Measurements from ENCODE around the gene MRPL10. TPM values are rescaled to one million over a fixed set of nuclear protein-coding genes. Genes with fewer than 3 reads are reported as not detected.
A peak's percentile ranks its signal among the peaks of the same experiment; 100 is the strongest.

MRPL10 gene
- total RNA-seq, 1 donor from 2014 or later, result 52.2 TPM

GRCh38 chr17:47851764-47852112 is 20.4 kb upstream of the MRPL10 start:
- Mint-ChIP-seq H3K9me3 (no peaks in the 10 kb centered on the region), H3K36me3 (ENCODE audit: low read depth) (no peaks in the 10 kb centered on the region), H3K4me3 (ENCODE audit: low read depth) (no peak overlapping the region), H3K27me3 (ENCODE audit: low read depth) (peaks cover 87% of the 10 kb centered on the region), H3K4me1 (ENCODE audit: low read depth) (peaks cover 21% of the 10 kb centered on the region), H3K27ac (no peak overlapping the region)
- DNase-seq (ENCODE audit: low spot score), result no peak
- intact Hi-C loops (cut with micrococcal nuclease), result loop anchor here (2.0 kb wide), 1 partner anchor 39 kb away; no protein-coding TSS in a partner anchor

GRCh38 chr17:47850692-47851573 is 19.6 kb upstream of the MRPL10 start, which contains the start of gene SP6:
Gene SP6, minus strand, starts transcription at chr17:47851163. Its CDS starts 2,734 bp downstream, at chr17:47848429.
- peak; percentile 42 for DNase-seq (ENCODE audit: low spot score)
- Mint-ChIP-seq H3K27me3 (ENCODE audit: low read depth) (peaks cover 87% of the 10 kb centered on the region), H3K9me3 (no peaks in the 10 kb centered on the region), H3K4me1 (ENCODE audit: low read depth) (peaks cover 21% of the 10 kb centered on the region), H3K36me3 (ENCODE audit: low read depth) (no peaks in the 10 kb centered on the region), H3K4me3 (ENCODE audit: low read depth) (peak within 1 kb of the TSS; percentile 19), H3K27ac (no peak within 1 kb of the TSS)
- intact Hi-C loops (cut with micrococcal nuclease), result loop anchor here (2.0 kb wide), 1 partner anchor 40 kb away; no protein-coding TSS in a partner anchor

- intact Hi-C loops (cut with micrococcal nuclease), result loop anchor here (2.0 kb wide), 1 partner anchor 40 kb away; no protein-coding TSS in a partner anchor
- peak overlapping the region; percentile 19 for H3K4me3 Mint-ChIP-seq (ENCODE audit: low read depth)
- no peak overlapping the region for H3K27ac Mint-ChIP-seq
- no peaks in the 10 kb centered on the region for H3K9me3 Mint-ChIP-seq
- H3K4me1 Mint-ChIP-seq (ENCODE audit: low read depth), result peaks cover 21% of the 10 kb centered on the region
- no peaks in the 10 kb centered on the region for H3K36me3 Mint-ChIP-seq (ENCODE audit: low read depth)
- H3K27me3 Mint-ChIP-seq (ENCODE audit: low read depth), result peaks cover 88% of the 10 kb centered on the region
- DNase-seq (ENCODE audit: low spot score), result no peak
Observed at GRCh38 chr17:47850373-47850691, 19.0 kb upstream of the MRPL10 start.

GRCh38 chr17:47848198-47848513 is 16.8 kb upstream of the MRPL10 start:
- Mint-ChIP-seq H3K27ac (no peak overlapping the region), H3K36me3 (ENCODE audit: low read depth) (no peaks in the 10 kb centered on the region), H3K4me1 (ENCODE audit: low read depth) (peaks cover 18% of the 10 kb centered on the region), H3K9me3 (no peaks in the 10 kb centered on the region), H3K27me3 (ENCODE audit: low read depth) (peaks cover 79% of the 10 kb centered on the region), H3K4me3 (ENCODE audit: low read depth) (no peak overlapping the region)
- intact Hi-C loops (cut with micrococcal nuclease), result no loop called here
- no peak for DNase-seq (ENCODE audit: low spot score)

- DNase-seq (ENCODE audit: low spot score), result no peak
- Mint-ChIP-seq H3K36me3 (ENCODE audit: low read depth) (no peaks in the 10 kb centered on the region), H3K27me3 (ENCODE audit: low read depth) (peaks cover 73% of the 10 kb centered on the region), H3K27ac (no peak overlapping the region), H3K9me3 (no peaks in the 10 kb centered on the region), H3K4me1 (ENCODE audit: low read depth) (peaks cover 19% of the 10 kb centered on the region), H3K4me3 (ENCODE audit: low read depth) (no peak overlapping the region)
- intact Hi-C loops (cut with micrococcal nuclease), result no loop called here
Observed at GRCh38 chr17:47847341-47848197, 16.2 kb upstream of the MRPL10 start.

- peaks cover 18% of the 10 kb centered on the region for H3K4me1 Mint-ChIP-seq (ENCODE audit: low read depth)
- peaks cover 65% of the 10 kb centered on the region for H3K27me3 Mint-ChIP-seq (ENCODE audit: low read depth)
- H3K9me3 Mint-ChIP-seq, result no peaks in the 10 kb centered on the region
- no peak overlapping the region for H3K27ac Mint-ChIP-seq
- no peaks in the 10 kb centered on the region for H3K36me3 Mint-ChIP-seq (ENCODE audit: low read depth)
- intact Hi-C loops (cut with micrococcal nuclease), result no loop called here
- DNase-seq (ENCODE audit: low spot score), result no peak
- H3K4me3 Mint-ChIP-seq (ENCODE audit: low read depth), result no peak overlapping the region
Observed at GRCh38 chr17:47846716-47847340, 15.5 kb upstream of the MRPL10 start.

GRCh38 chr17:47845716-47846075 is 14.4 kb upstream of the MRPL10 start:
- H3K9me3 Mint-ChIP-seq, result no peaks in the 10 kb centered on the region
- intact Hi-C loops (cut with micrococcal nuclease), result no loop called here
- no peak overlapping the region for H3K4me3 Mint-ChIP-seq (ENCODE audit: low read depth)
- DNase-seq (ENCODE audit: low spot score), result no peak
- H3K36me3 Mint-ChIP-seq (ENCODE audit: low read depth), result no peaks in the 10 kb centered on the region
- H3K27me3 Mint-ChIP-seq (ENCODE audit: low read depth), result peaks cover 59% of the 10 kb centered on the region
- peaks cover 21% of the 10 kb centered on the region for H3K4me1 Mint-ChIP-seq (ENCODE audit: low read depth)
- no peak overlapping the region for H3K27ac Mint-ChIP-seq

- no peak overlapping the region for H3K27ac Mint-ChIP-seq
- intact Hi-C loops (cut with micrococcal nuclease), result no loop called here
- no peak overlapping the region for H3K4me3 Mint-ChIP-seq (ENCODE audit: low read depth)
- H3K27me3 Mint-ChIP-seq (ENCODE audit: low read depth), result peaks cover 53% of the 10 kb centered on the region
- DNase-seq (ENCODE audit: low spot score), result no peak
- no peaks in the 10 kb centered on the region for H3K36me3 Mint-ChIP-seq (ENCODE audit: low read depth)
- peaks cover 19% of the 10 kb centered on the region for H3K4me1 Mint-ChIP-seq (ENCODE audit: low read depth)
- no peaks in the 10 kb centered on the region for H3K9me3 Mint-ChIP-seq
Observed at GRCh38 chr17:47844814-47845715, 13.7 kb upstream of the MRPL10 start.

GRCh38 chr17:47844227-47844626 is 12.9 kb upstream of the MRPL10 start:
- DNase-seq (ENCODE audit: low spot score), result no peak
- no peak overlapping the region for H3K27ac Mint-ChIP-seq
- peaks cover 44% of the 10 kb centered on the region for H3K27me3 Mint-ChIP-seq (ENCODE audit: low read depth)
- no peak overlapping the region for H3K4me3 Mint-ChIP-seq (ENCODE audit: low read depth)
- intact Hi-C loops (cut with micrococcal nuclease), result no loop called here
- H3K4me1 Mint-ChIP-seq (ENCODE audit: low read depth), result peaks cover 21% of the 10 kb centered on the region
- H3K36me3 Mint-ChIP-seq (ENCODE audit: low read depth), result no peaks in the 10 kb centered on the region
- no peaks in the 10 kb centered on the region for H3K9me3 Mint-ChIP-seq

- no peak for DNase-seq (ENCODE audit: low spot score)
- Mint-ChIP-seq H3K36me3 (ENCODE audit: low read depth) (no peaks in the 10 kb centered on the region), H3K27me3 (ENCODE audit: low read depth) (peaks cover 36% of the 10 kb centered on the region), H3K4me3 (ENCODE audit: low read depth) (no peak overlapping the region), H3K9me3 (no peaks in the 10 kb centered on the region), H3K4me1 (ENCODE audit: low read depth) (peaks cover 21% of the 10 kb centered on the region), H3K27ac (no peak overlapping the region)
- intact Hi-C loops (cut with micrococcal nuclease), result no loop called here
Observed at GRCh38 chr17:47843391-47843730, 12.0 kb upstream of the MRPL10 start.

- intact Hi-C loops (cut with micrococcal nuclease), result loop anchor here (1.0 kb wide), 4 partner anchors 10 to 130 kb away; partner anchors contain the start of genes CDK5RAP3, LRRC46 and MRPL10
- Mint-ChIP-seq H3K27me3 (ENCODE audit: low read depth) (peaks cover 26% of the 10 kb centered on the region), H3K36me3 (ENCODE audit: low read depth) (peaks cover 5% of the 10 kb centered on the region), H3K27ac (peak overlapping the region; percentile 88), H3K9me3 (no peaks in the 10 kb centered on the region), H3K4me3 (ENCODE audit: low read depth) (peak overlapping the region; percentile 94), H3K4me1 (ENCODE audit: low read depth) (peaks cover 21% of the 10 kb centered on the region)
- no peak for DNase-seq (ENCODE audit: low spot score)
Observed at GRCh38 chr17:47841488-47842291, 10.3 kb upstream of the MRPL10 start.
